HL-60 (cell line): Measurements from ENCODE around the gene CD164L2.

Experiments
- GABPA ChIP-seq: IDR thresholded peaks from 2 replicates; pipeline ENCODE4 v1.6.1; 2012; ENCODE audit warnings: low read depth
- POLR2AphosphoS5 ChIP-seq: IDR thresholded peaks from 2 replicates; pipeline ENCODE4 v1.6.1; 2012; ENCODE audit warnings: low read depth
- TF ChIP-seq, protein P1 (sequence below): IDR thresholded peaks from one replicate; pipeline ENCODE4 v1.5.1; 2011; ENCODE audit warnings: low read length, control low read depth, inconsistent platforms; ENCODE audit not compliant: insufficient read depth
- TF ChIP-seq, protein P2 (sequence below): IDR thresholded peaks from 2 replicates; pipeline ENCODE4 v1.6.1; 2012; ENCODE audit warnings: low read depth; ENCODE audit not compliant: insufficient replicate concordance

DNA sequence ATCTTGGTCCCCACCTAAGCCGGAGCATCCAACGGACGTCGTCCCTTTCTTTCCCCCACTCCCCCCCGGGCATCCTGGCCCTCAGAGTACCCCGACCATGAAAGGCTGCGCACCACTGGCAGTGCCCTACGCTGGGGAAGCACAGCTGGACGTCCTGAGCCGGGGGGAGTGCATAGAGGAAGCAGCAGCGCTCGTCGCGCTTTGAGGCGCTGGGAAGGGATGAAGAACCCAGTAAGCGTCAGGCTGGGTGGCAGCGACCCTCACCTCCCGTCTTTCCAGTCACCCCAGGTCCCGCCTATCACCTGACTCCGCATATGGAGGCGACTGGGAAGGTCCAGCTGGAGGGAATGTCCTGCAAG is 22.1 kb downstream of the CD164L2 start:
- TF ChIP-seq, protein P1, sequence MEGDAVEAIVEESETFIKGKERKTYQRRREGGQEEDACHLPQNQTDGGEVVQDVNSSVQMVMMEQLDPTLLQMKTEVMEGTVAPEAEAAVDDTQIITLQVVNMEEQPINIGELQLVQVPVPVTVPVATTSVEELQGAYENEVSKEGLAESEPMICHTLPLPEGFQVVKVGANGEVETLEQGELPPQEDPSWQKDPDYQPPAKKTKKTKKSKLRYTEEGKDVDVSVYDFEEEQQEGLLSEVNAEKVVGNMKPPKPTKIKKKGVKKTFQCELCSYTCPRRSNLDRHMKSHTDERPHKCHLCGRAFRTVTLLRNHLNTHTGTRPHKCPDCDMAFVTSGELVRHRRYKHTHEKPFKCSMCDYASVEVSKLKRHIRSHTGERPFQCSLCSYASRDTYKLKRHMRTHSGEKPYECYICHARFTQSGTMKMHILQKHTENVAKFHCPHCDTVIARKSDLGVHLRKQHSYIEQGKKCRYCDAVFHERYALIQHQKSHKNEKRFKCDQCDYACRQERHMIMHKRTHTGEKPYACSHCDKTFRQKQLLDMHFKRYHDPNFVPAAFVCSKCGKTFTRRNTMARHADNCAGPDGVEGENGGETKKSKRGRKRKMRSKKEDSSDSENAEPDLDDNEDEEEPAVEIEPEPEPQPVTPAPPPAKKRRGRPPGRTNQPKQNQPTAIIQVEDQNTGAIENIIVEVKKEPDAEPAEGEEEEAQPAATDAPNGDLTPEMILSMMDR = no peak
- TF ChIP-seq POLR2AphosphoS5 (no peak), GABPA (no peak)
- TF ChIP-seq, protein P2, sequence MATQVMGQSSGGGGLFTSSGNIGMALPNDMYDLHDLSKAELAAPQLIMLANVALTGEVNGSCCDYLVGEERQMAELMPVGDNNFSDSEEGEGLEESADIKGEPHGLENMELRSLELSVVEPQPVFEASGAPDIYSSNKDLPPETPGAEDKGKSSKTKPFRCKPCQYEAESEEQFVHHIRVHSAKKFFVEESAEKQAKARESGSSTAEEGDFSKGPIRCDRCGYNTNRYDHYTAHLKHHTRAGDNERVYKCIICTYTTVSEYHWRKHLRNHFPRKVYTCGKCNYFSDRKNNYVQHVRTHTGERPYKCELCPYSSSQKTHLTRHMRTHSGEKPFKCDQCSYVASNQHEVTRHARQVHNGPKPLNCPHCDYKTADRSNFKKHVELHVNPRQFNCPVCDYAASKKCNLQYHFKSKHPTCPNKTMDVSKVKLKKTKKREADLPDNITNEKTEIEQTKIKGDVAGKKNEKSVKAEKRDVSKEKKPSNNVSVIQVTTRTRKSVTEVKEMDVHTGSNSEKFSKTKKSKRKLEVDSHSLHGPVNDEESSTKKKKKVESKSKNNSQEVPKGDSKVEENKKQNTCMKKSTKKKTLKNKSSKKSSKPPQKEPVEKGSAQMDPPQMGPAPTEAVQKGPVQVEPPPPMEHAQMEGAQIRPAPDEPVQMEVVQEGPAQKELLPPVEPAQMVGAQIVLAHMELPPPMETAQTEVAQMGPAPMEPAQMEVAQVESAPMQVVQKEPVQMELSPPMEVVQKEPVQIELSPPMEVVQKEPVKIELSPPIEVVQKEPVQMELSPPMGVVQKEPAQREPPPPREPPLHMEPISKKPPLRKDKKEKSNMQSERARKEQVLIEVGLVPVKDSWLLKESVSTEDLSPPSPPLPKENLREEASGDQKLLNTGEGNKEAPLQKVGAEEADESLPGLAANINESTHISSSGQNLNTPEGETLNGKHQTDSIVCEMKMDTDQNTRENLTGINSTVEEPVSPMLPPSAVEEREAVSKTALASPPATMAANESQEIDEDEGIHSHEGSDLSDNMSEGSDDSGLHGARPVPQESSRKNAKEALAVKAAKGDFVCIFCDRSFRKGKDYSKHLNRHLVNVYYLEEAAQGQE = no peak
